HG03469 (cell line): Measurements from ENCODE around the gene UGT2B17.
"Not testable (repeated sequence)": the region's sequence is repeated elsewhere in the genome, so short reads cannot be mapped to it uniquely, and the experiment has no call there.

Source experiments
- ATAC-seq: cut with Tn5 transposase; IDR thresholded peaks from one replicate; pipeline ENCODE4 v1.9.1; 2021; ENCODE audit warnings: mild to moderate bottlenecking, moderate library complexity, moderate number of reproducible peaks; ENCODE audit not compliant: unreplicated experiment

UGT2B17 gene

DNA sequence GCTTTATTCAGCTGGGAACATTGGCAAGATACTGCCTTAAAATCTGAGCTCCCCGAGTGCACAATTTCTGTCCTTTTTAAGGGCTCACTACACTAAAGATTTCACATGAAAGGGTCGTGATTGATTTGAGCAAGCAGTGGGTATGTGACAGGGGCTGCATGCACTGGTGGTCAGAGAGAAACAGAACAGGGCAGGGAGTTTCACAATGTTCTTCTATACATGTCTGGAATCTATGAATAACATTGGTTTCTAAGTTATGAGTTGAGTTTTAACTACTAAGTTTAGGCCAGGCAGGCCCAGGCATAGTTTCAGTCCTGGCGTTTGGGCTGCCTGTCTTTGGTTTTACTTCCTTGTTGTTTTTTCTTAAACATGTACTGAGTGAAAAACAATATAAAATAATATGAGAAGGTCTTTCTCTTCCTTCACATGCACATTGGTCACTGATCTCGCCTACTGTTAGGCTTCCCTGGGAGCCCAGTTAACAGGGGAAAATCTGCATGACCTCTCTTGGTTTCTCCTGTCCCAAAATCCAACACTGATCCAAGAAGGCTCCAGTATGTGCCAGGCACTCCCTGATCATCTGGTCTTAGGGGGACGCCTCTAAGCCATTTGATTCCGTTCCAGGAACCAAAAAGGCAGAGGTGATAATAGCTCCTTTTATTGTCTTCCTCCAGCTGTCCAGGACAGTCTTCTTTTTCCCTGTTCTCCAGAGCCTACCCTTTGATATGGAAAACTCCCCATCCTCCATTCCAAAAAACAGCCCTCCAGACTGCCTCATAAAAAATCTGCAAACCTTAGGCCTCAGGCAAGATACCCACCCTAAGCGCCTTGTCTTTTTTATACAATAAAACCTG is at the start of gene UGT2B17:
UGT2B17 (minus strand) TSS at position 51 of the 854 bp plus-strand sequence. CDS start 7,838 bp downstream, outside the sequence.
- peak; percentile 89 for ATAC-seq

GRCh38 chr4:68622731-68623130 is 46.6 kb upstream of the UGT2B17 start:
- ATAC-seq, result not testable (repeated sequence)

DNA sequence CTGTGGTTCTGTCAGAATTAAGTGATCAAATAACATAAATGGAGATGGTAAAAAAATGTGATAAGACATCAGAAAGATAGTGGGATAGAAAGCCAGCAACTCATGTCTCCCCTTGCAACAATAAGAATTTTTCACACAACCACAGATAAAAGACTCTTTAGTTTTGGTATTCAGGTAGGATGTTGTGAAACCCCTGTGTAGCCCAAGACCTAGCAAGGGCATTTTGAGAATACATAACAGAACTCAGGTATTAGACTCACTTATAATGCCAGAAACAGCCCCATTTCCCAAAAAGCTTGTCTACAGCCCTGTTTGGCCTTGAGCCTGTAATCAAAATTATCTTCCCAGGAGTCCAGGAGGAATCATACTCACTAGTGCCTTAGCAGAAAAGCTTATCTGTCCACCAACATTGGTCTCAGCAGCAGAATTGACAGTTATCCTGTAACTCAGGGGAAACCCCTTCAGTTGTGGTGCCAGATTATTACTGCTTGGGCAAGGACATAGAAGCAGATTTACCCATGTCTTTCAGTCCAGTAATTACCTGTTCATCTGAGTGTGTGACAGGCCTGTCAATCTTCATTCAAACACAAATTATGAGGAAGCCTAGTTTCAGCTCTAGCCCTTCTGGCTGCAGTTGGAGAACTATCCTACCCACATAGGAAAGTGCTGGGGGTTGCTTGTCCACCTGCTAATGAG is 41.0 kb upstream of the UGT2B17 start:
- ATAC-seq, result no peak

DNA sequence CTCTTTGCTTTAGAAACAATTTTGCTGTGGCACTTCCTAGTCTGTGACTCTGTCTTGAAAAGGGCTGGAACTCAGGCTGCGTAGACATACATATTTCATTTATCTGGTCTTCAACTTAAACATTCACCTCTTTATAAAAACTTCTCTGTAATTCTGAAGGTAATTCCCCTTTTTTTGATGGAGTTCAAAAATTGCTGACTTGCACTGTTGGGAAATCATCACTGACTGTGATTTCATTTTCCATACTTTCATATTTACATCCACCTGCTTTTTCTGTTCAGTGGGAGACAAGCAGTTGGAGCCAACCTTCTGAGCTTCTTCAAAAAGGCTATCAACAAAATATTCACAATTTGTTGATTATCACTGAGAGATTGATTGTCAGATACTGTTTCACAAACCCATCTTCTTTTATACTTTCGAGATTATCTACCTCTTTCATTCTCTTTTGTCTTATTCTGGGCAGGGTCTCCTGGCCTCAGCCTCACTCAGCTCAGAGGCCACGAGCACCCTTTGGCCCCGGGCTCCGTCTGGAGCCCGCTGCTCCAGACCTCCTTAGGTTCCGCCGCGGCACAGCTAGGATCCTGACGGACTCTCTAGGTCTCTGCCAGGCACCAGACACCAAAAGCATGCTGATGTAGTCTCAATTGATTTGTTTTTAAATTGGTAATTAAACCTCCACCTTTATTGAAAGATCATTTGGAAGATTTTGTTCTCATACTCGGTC is 39.7 kb upstream of the UGT2B17 start:
- ATAC-seq, result no peak

DNA sequence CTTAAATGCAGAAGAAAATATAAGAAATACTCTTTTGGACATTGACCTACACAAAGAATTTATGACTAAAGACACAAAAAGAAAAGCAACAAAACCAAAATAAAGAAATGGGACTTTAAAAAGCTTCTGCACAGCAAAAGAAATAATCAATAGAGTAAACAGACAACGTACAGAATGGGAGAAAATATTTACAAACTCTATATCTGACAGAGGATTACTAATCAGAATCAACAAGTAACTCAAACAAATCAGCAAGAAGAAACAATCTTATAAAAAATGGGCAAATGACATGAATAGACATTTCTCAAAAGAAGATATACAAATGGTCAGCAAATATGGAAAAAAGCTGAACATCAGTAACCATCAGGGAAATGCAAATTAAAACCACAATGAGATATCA is 37.6 kb upstream of the UGT2B17 start:
- no peak for ATAC-seq

GRCh38 chr4:68606240-68606639 is 30.1 kb upstream of the UGT2B17 start:
- no peak for ATAC-seq

DNA sequence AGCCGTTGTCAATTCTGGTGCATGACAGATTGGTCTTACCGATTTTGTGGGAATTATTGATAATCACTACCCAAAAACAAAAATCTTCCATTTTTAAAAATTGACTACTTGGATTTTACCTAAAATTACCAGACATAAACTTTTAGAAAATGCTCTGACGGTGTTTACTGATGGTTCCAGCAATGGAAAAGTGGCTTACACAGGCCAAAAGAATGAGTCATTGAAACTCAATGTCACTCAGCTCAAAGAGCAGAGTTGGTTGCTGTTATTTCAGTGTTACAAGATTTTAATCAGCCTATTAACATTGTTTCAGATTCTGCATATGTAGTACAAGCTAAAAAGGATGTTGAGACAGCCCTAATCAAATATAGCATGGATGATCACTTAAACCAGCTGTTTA is 23.0 kb upstream of the UGT2B17 start:
- no peak for ATAC-seq

GRCh38 chr4:68597482-68597881 is 21.4 kb upstream of the UGT2B17 start:
- no peak for ATAC-seq

DNA sequence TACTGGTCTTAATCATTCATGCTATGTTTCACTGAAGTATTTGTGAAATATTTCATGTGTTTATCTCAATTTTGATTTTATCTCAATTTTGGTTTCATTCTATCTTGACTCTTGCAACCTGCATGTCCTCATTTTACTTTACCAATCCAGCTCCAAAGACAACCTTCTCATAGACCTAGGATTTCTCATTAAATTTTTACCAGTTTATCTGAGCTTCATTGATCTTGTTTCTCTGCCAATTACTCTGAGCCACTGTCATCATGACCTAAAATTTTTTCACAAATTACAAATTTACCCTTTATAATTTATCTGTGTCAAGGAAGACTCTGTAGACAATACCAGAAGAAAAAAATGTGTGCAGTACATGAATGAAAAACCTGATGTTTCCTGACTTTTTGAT is 18.6 kb upstream of the UGT2B17 start:
- ATAC-seq, result no peak

GRCh38 chr4:68593112-68593511 is 17.0 kb upstream of the UGT2B17 start:
- ATAC-seq, result no peak

DNA sequence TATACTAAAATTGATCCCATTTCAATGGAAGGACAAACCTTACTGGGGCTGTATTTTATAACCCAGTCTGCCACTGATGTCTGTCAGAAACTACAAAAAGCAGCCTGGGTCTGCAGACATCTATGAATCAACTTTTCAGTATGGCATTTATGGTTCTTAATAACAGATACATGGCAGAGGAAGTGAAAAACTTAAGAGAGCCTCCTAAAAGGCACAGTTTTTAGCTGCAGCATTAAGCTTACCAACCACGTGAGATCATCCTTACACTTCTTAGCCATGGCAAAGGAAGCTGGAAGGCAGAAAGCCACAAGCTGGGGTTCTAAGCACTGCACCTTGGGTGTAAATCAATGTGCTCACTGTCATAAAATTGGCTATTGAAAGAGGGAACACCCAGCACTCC is 16.6 kb upstream of the UGT2B17 start:
- no peak for ATAC-seq

DNA sequence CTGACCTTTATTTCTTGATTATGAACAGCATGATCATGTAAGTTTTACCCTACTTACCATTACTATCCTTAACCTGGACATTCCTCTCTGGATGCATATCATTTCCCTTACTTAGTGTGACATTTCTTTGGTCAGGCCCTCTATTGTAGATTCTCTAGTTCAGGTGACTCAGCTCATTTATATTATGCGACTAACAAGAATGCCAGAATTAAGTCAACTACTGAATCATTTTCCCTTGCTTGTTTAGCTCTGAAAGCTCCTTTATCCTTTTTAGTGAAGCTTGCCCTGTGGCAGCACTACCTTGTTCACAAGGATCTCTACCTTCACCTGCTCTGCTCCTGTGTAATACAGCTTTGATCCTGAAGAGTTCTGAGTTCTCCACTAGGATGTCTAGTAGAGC is 15.1 kb upstream of the UGT2B17 start:
- no peak for ATAC-seq

- ATAC-seq, result no peak
These were observed 13.7 kb upstream of the UGT2B17 start for GRCh38 chr4:68589790-68590189.

- ATAC-seq, result no peak
These were observed 6.2 kb upstream of the UGT2B17 start for GRCh38 chr4:68582339-68582717.

DNA sequence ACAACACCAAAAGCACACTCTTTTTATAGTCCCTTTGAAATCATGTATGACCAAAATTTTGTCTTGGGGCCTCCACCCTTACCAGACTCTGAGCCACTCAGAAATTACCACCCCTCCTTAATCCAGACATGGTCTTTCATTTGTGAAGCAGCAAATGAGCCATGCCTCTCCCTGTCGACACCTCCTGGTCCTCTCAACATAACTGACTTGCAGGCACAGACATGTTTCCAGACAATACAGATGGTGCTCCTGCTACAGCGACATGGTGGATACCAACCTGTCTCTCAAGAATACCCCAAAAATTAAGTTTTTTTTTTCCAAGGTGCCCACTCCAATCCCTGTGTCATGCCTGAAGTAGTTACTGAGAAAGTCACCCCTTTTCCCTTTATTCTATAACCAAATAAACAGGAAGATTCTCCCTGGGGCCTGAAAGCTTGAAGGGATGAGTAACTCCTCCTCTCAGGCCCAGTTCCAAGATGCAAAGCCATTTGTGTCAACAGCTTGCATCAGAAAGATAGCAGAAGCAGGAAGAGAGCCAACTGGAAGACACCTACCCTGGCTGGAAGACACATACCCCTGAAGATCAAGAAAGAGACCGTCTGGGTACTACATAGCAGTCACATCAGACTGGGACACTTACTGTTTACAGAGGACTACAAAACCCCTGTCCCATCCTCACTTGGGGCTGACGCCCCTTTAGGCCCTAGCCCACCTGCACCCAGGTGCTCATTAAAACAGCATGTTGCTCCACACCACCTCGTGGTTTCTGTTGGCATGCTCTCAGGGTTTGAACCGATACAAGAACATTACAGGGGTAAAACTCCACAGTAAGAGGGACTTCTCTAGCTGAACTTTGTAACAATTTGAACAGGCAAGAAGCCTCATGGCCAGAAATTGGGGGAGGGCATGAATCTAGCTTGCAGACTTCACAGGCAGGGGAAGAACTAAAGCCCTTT is 5.5 kb upstream of the UGT2B17 start:
- no peak for ATAC-seq

- ATAC-seq, result no peak
These were observed 1.5 kb upstream of the UGT2B17 start for GRCh38 chr4:68577590-68577989.

- not testable (repeated sequence) for ATAC-seq
These were observed 486 bp downstream of the UGT2B17 start for GRCh38 chr4:68575636-68576035.

DNA sequence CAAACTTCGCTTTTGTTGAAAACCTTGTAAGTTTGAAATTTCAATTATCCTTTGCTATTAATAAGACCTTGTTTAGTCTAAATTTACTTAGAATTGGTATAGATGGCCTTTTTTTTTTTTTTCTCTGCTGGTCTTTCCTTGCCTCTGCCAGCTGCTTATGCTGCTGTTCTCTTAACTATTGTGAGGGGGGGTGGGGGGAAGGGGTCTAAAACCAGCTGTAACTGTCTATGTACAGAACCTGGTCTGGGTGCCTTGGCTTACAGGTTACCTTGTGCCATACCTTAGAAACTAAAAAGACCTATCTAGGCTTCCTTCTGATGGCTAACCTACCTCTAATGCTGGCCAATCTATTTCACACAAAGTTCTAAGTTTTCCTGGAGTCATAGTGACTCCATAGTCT is 1.0 kb downstream of the UGT2B17 start:
- ATAC-seq, result no peak

DNA sequence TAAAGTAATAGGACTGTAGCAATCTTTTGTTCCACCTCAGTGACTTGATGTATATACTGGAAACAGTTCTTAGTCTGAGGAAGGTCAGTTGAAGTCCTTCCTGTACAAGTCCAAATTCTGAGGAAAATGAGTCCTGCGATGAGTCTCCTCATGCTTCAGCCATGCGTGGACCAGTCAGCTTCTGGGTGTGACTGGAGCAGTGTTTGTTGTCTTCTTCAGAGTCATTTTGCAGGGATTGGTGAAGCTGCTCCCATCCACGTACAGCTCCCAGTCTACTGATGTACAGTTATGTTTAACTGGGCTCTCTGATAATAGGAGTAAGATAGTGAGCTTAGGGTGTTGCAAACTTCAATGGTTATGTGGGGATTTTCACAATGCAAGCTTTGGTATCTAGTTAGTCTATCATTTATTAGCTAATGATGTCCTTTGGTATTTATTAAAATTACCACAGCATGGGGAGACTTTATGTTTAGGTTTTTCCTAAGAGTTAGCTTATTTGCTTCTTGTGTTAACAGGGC is 3.4 kb downstream of the UGT2B17 start:
- no peak for ATAC-seq

DNA sequence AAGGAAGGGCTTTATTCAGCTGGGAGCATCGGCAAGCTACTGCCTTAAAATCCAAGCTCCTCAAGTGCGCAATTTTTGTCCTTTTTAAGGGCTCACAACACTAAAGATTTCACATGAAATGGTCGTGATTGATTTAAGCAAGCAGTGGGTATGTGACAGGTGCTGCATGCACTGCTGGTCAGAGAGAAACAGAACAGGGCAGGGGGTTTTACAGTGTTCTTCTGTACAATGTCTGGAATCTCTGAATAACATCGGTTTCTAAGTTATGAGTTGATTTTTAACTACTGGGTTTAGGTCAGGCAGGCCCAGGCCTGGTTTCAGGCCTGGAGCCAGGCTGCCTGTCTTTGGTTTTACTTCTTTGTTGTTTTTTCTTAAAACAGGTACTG is 6.0 kb downstream of the UGT2B17 start:
- no peak for ATAC-seq
